HEK293 (cell line): ENCODE results near the gene SOX18.

ENCODE experiments used
- CTCF ChIA-PET: fragments of 350-600 bp; formaldehyde crosslinking; extraction: SDS; loops from one replicate; lab custom pipeline; 2021; ENCODE audit warnings: antibody characterized with exemption; lab: Yijun Ruan, JAX
- POLR2A ChIA-PET: fragments of 300-600 bp; formaldehyde crosslinking; extraction: SDS; loops from one replicate; lab custom pipeline; 2020; ENCODE audit warnings: antibody characterized with exemption, inconsistent platforms; lab: Yijun Ruan, JAX
- H3K27ac ChIP-seq: fragments of 200-500 bp; sonication (Bioruptor generic); 2 replicates; pipeline ENCODE4 v1.5.1; 2014; ENCODE audit warnings: low read depth, low read length, control low read depth, inconsistent platforms; ENCODE audit errors: extremely low read depth
- H3K36me3 ChIP-seq, 2 experiments: fragments of 200-500 bp in 1 of 2; sonication (Bioruptor generic) in 1 of 2; 1 replicate in 1 of 2; 2 replicates in 1 of 2; pipeline ENCODE4 v1.5.1; 2014 to 2017; ENCODE audit warnings: inconsistent platforms in 2 of 2, low read length in 2 of 2; ENCODE audit not compliant: control insufficient read depth in 2 of 2, insufficient read depth in 1 of 2
- H3K4me1 ChIP-seq: fragments of 200-500 bp; sonication (Bioruptor generic); 2 replicates; pipeline ENCODE4 v1.5.1; 2014; ENCODE audit warnings: mild to moderate bottlenecking, low read length, inconsistent platforms; ENCODE audit not compliant: control insufficient read depth, insufficient read depth
- H3K4me3 ChIP-seq: 2 replicates; pipeline ENCODE4 v1.5.1; 2011; ENCODE audit warnings: low read depth, mild to moderate bottlenecking, control low read depth, low read length, moderate library complexity
- H3K9me3 ChIP-seq: fragments of 200-500 bp; sonication (Bioruptor generic); 2 replicates; pipeline ENCODE4 v1.5.1; 2014; ENCODE audit warnings: low read depth, low read length, inconsistent platforms; ENCODE audit not compliant: control insufficient read depth, insufficient read depth
- CTCF ChIP-seq: fragments of 450-650 bp; formaldehyde crosslinking; IDR thresholded peaks from 2 replicates; pipeline ENCODE4 v1.5.1; 2016; ENCODE audit warnings: missing biosample characterization, missing genetic modification characterization
- GLI4 ChIP-seq: fragments of 450-650 bp; formaldehyde crosslinking; IDR thresholded peaks from 2 replicates; pipeline ENCODE4 v1.5.1; 2016; ENCODE audit warnings: missing biosample characterization, missing genetic modification characterization
- GLIS1 ChIP-seq: fragments of 450-650 bp; formaldehyde crosslinking; IDR thresholded peaks from 2 replicates; pipeline ENCODE4 v1.5.1; 2016; ENCODE audit warnings: missing biosample characterization, missing genetic modification characterization
- KLF16 ChIP-seq: fragments of 450-650 bp; formaldehyde crosslinking; IDR thresholded peaks from 2 replicates; pipeline ENCODE4 v1.5.1; 2017; ENCODE audit warnings: missing biosample characterization, missing genetic modification characterization
- KLF7 ChIP-seq: fragments of 450-650 bp; formaldehyde crosslinking; IDR thresholded peaks from 2 replicates; pipeline ENCODE4 v1.5.1; 2016; ENCODE audit warnings: missing biosample characterization, missing genetic modification characterization, borderline replicate concordance
- SETDB1 ChIP-seq: IDR thresholded peaks from one replicate; pipeline ENCODE4 v1.6.1; 2017; ENCODE audit warnings: mild to moderate bottlenecking, low read length, moderate library complexity, mixed read lengths; ENCODE audit not compliant: insufficient read length
- SP7 ChIP-seq: fragments of 450-650 bp; formaldehyde crosslinking; IDR thresholded peaks from 2 replicates; pipeline ENCODE4 v1.5.1; 2016; ENCODE audit warnings: missing biosample characterization, missing genetic modification characterization
- TRIM28 ChIP-seq: IDR thresholded peaks from 2 replicates; pipeline ENCODE4 v1.6.1; 2011; ENCODE audit warnings: low read length, control low read depth, borderline replicate concordance
- ZBTB21 ChIP-seq: fragments of 450-650 bp; formaldehyde crosslinking; IDR thresholded peaks from 2 replicates; pipeline ENCODE4 v1.5.1; 2017; ENCODE audit warnings: missing biosample characterization, missing genetic modification characterization
- ZBTB8A ChIP-seq: fragments of 450-650 bp; formaldehyde crosslinking; IDR thresholded peaks from 2 replicates; pipeline ENCODE4 v1.5.1; 2016; ENCODE audit warnings: missing biosample characterization, missing genetic modification characterization
- ZFP69B ChIP-seq: fragments of 450-650 bp; formaldehyde crosslinking; IDR thresholded peaks from 2 replicates; pipeline ENCODE4 v1.5.1; 2016; ENCODE audit warnings: missing biosample characterization, missing genetic modification characterization
- ZIC2 ChIP-seq: fragments of 450-650 bp; formaldehyde crosslinking; IDR thresholded peaks from 2 replicates; pipeline ENCODE4 v1.5.1; 2016; ENCODE audit warnings: missing biosample characterization, missing genetic modification characterization
- ZNF169 ChIP-seq: fragments of 450-650 bp; formaldehyde crosslinking; IDR thresholded peaks from 2 replicates; pipeline ENCODE4 v1.5.1; 2016; ENCODE audit warnings: missing biosample characterization, missing genetic modification characterization
- ZNF404 ChIP-seq: fragments of 450-650 bp; formaldehyde crosslinking; IDR thresholded peaks from 2 replicates; pipeline ENCODE4 v1.5.1; 2017; ENCODE audit warnings: missing biosample characterization, missing genetic modification characterization
- ZNF416 ChIP-seq: fragments of 450-650 bp; formaldehyde crosslinking; IDR thresholded peaks from 2 replicates; pipeline ENCODE4 v1.5.1; 2016; ENCODE audit warnings: missing biosample characterization, missing genetic modification characterization
- ZNF529 ChIP-seq: fragments of 450-650 bp; formaldehyde crosslinking; IDR thresholded peaks from 2 replicates; pipeline ENCODE4 v1.5.1; 2017; ENCODE audit warnings: missing genetic modification characterization, missing biosample characterization; ENCODE audit not compliant: insufficient replicate concordance
- ZNF610 ChIP-seq: fragments of 450-650 bp; formaldehyde crosslinking; IDR thresholded peaks from 2 replicates; pipeline ENCODE4 v1.5.1; 2016; ENCODE audit warnings: missing biosample characterization, missing genetic modification characterization, borderline replicate concordance
- ZNF621 ChIP-seq: fragments of 450-650 bp; formaldehyde crosslinking; IDR thresholded peaks from 2 replicates; pipeline ENCODE4 v1.5.1; 2017; ENCODE audit warnings: missing biosample characterization, missing genetic modification characterization
- ZNF623 ChIP-seq: fragments of 450-650 bp; formaldehyde crosslinking; IDR thresholded peaks from 2 replicates; pipeline ENCODE4 v1.5.1; 2016; ENCODE audit warnings: missing biosample characterization, missing genetic modification characterization
- ZNF654 ChIP-seq: fragments of 450-650 bp; formaldehyde crosslinking; IDR thresholded peaks from 2 replicates; pipeline ENCODE4 v1.5.1; 2016; ENCODE audit warnings: low read depth, missing biosample characterization, missing genetic modification characterization
- ZNF776 ChIP-seq: fragments of 450-650 bp; formaldehyde crosslinking; IDR thresholded peaks from 2 replicates; pipeline ENCODE4 v1.5.0; 2017; ENCODE audit warnings: missing biosample characterization, missing genetic modification characterization, borderline replicate concordance
- ZNF843 ChIP-seq: fragments of 450-650 bp; formaldehyde crosslinking; IDR thresholded peaks from 2 replicates; pipeline ENCODE4 v1.5.1; 2016; ENCODE audit warnings: missing biosample characterization, missing genetic modification characterization
- TF ChIP-seq, protein P1 (sequence below): fragments of 450-650 bp; formaldehyde crosslinking; IDR thresholded peaks from 2 replicates; pipeline ENCODE4 v1.5.1; 2016; ENCODE audit warnings: missing biosample characterization, missing genetic modification characterization
- TF ChIP-seq, protein P2 (sequence below): fragments of 450-650 bp; formaldehyde crosslinking; IDR thresholded peaks from 2 replicates; pipeline ENCODE4 v1.5.1; 2016; ENCODE audit warnings: missing biosample characterization, missing genetic modification characterization
- TF ChIP-seq, protein P3 (sequence below): fragments of 450-650 bp; formaldehyde crosslinking; IDR thresholded peaks from 2 replicates; pipeline ENCODE4 v1.5.1; 2016; ENCODE audit warnings: missing biosample characterization, missing genetic modification characterization
- TF ChIP-seq, protein P4 (sequence below): fragments of 450-650 bp; formaldehyde crosslinking; IDR thresholded peaks from 2 replicates; pipeline ENCODE4 v1.5.1; 2016; ENCODE audit warnings: missing biosample characterization, missing genetic modification characterization, borderline replicate concordance

SOX18 gene

DNA sequence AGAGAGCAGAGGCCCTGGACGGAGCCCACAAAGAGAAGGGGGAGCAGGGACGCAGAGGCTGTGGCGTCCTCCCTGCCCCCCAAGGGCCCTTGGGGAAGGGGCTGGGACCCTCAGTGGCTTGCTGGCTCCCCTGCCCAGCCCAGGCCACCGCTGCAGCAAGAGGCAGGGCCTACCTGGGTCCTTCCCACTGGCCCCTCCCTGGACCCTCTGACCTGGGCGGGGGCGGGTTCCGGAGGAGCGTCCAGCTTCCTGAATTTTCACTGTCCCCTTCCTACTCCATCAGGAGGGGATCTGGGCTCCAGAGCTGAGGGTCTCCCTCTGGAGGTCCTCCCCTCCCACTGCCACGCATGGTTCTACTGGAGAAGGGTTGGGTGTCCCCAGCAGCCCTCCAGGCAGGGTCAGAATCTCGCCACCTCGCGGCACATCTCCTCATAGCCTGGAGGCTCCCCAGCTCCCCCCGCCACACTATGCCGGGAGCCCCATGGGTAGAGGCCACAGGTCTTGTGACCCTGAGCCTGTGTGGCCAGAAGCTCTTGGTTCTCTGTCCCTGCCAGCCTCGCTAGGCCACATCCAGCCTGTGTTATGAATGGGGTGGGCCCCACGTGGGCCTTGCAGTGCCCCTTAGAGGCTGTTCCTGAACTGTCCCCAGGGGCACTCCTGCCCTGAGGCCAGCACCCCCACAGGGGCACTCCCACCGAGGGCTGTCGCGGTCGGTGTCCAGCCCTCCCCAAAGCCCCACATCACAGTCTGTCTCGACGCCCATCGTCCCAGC is 1.0 kb upstream of the SOX18 start:
- CTCF ChIA-PET = interaction anchor here (1.3 kb wide), 1 partner anchor 11 kb away, joined by 7 read pairs; no protein-coding TSS in a partner anchor
- POLR2A ChIA-PET = interaction anchor here (0.9 kb wide), 1 partner anchor 11 kb away, joined by 3 read pairs; no protein-coding TSS in a partner anchor
- H3K27ac ChIP-seq = 0 out of 2 replicates have a peak overlapping the region, but pooled peaks have one; percentile 22
- TF ChIP-seq ZNF529 (no peak), ZNF843 (no peak), GLIS1 (peak; percentile 68), ZNF610 (no peak; the same call in 1 of the 2 replicates), ZNF776 (no peak), ZNF416 (tag by site-specific recombination) (no peak), ZFP69B (tag by site-specific recombination) (peak; percentile 96), KLF7 (tag by site-specific recombination) (no peak), GLI4 (no peak), ZIC2 (peak; percentile 36; the same call in 1 of the 2 replicates), ZNF404 (tag by site-specific recombination) (no peak), ZNF621 (tag by site-specific recombination) (no peak), ZBTB8A (tag by site-specific recombination) (0 out of 2 replicates have a peak, but pooled peaks have one; percentile 16), ZBTB21 (tag by site-specific recombination) (no peak), ZNF169 (tag by site-specific recombination) (no peak), KLF16 (tag by site-specific recombination) (no peak), SETDB1 (no peak), SP7 (tag by site-specific recombination) (no peak), CTCF (tag by site-specific recombination) (peak; percentile 22; the same call in 1 of the 2 replicates), TRIM28 (no peak), ZNF654 (tag by site-specific recombination) (no peak), ZNF623 (tag by site-specific recombination) (no peak)
- TF ChIP-seq, protein P1, sequence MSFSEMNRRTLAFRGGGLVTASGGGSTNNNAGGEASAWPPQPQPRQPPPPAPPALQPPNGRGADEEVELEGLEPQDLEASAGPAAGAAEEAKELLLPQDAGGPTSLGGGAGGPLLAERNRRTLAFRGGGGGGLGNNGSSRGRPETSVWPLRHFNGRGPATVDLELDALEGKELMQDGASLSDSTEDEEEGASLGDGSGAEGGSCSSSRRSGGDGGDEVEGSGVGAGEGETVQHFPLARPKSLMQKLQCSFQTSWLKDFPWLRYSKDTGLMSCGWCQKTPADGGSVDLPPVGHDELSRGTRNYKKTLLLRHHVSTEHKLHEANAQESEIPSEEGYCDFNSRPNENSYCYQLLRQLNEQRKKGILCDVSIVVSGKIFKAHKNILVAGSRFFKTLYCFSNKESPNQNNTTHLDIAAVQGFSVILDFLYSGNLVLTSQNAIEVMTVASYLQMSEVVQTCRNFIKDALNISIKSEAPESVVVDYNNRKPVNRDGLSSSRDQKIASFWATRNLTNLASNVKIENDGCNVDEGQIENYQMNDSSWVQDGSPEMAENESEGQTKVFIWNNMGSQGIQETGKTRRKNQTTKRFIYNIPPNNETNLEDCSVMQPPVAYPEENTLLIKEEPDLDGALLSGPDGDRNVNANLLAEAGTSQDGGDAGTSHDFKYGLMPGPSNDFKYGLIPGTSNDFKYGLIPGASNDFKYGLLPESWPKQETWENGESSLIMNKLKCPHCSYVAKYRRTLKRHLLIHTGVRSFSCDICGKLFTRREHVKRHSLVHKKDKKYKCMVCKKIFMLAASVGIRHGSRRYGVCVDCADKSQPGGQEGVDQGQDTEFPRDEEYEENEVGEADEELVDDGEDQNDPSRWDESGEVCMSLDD = peak; percentile 24; the same call in 1 of the 2 replicates
- TF ChIP-seq, protein P2, sequence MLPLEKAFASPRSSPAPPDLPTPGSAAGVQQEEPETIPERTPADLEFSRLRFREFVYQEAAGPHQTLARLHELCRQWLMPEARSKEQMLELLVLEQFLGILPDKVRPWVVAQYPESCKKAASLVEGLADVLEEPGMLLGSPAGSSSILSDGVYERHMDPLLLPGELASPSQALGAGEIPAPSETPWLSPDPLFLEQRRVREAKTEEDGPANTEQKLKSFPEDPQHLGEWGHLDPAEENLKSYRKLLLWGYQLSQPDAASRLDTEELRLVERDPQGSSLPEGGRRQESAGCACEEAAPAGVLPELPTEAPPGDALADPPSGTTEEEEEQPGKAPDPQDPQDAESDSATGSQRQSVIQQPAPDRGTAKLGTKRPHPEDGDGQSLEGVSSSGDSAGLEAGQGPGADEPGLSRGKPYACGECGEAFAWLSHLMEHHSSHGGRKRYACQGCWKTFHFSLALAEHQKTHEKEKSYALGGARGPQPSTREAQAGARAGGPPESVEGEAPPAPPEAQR (tag by site-specific recombination) = no peak
- TF ChIP-seq, protein P3, sequence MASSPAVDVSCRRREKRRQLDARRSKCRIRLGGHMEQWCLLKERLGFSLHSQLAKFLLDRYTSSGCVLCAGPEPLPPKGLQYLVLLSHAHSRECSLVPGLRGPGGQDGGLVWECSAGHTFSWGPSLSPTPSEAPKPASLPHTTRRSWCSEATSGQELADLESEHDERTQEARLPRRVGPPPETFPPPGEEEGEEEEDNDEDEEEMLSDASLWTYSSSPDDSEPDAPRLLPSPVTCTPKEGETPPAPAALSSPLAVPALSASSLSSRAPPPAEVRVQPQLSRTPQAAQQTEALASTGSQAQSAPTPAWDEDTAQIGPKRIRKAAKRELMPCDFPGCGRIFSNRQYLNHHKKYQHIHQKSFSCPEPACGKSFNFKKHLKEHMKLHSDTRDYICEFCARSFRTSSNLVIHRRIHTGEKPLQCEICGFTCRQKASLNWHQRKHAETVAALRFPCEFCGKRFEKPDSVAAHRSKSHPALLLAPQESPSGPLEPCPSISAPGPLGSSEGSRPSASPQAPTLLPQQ = peak; percentile 97
- TF ChIP-seq, protein P4, sequence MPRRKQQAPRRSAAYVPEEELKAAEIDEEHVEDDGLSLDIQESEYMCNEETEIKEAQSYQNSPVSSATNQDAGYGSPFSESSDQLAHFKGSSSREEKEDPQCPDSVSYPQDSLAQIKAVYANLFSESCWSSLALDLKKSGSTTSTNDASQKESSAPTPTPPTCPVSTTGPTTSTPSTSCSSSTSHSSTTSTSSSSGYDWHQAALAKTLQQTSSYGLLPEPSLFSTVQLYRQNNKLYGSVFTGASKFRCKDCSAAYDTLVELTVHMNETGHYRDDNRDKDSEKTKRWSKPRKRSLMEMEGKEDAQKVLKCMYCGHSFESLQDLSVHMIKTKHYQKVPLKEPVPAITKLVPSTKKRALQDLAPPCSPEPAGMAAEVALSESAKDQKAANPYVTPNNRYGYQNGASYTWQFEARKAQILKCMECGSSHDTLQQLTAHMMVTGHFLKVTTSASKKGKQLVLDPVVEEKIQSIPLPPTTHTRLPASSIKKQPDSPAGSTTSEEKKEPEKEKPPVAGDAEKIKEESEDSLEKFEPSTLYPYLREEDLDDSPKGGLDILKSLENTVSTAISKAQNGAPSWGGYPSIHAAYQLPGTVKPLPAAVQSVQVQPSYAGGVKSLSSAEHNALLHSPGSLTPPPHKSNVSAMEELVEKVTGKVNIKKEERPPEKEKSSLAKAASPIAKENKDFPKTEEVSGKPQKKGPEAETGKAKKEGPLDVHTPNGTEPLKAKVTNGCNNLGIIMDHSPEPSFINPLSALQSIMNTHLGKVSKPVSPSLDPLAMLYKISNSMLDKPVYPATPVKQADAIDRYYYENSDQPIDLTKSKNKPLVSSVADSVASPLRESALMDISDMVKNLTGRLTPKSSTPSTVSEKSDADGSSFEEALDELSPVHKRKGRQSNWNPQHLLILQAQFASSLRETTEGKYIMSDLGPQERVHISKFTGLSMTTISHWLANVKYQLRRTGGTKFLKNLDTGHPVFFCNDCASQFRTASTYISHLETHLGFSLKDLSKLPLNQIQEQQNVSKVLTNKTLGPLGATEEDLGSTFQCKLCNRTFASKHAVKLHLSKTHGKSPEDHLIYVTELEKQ (tag by site-specific recombination) = no peak

More for the DNA sequence above, 1.0 kb upstream of the SOX18 start:
- H3K9me3 ChIP-seq = no peaks in the 10 kb centered on the region
- peaks cover 0 to 5% of the 10 kb centered on the region in 2 experiments; a peak in 1 of 3 replicates for H3K36me3 ChIP-seq
- H3K4me1 ChIP-seq = peaks cover 6% of the 10 kb centered on the region
- no peak overlapping the region for H3K4me3 ChIP-seq
